H9 (cell line): ENCODE results near the gene ARHGAP24. TPM values are rescaled to one million over a fixed set of nuclear protein-coding genes. Genes with fewer than 3 reads are reported as not detected.

Experiments
- DNase-seq: peaks from one replicate; pipeline ENCODE4 v3.0.0-alpha.2; 2017
- H2AFZ ChIP-seq: one replicate; pipeline ENCODE4 v1.6.1; 2013; ENCODE audit warnings: mild to moderate bottlenecking, low read length, control low read depth, moderate library complexity
- H2AK5ac ChIP-seq: 2 replicates; pipeline ENCODE4 v1.6.1; 2013; ENCODE audit warnings: low read length, control low read depth, mixed read lengths; ENCODE audit not compliant: insufficient read length
- H2BK120ac ChIP-seq: one replicate; pipeline ENCODE4 v1.6.1; 2013; ENCODE audit warnings: low read depth, mild to moderate bottlenecking, low read length, control low read depth, inconsistent platforms; ENCODE audit not compliant: poor library complexity, severe bottlenecking
- H2BK12ac ChIP-seq: 2 replicates; pipeline ENCODE4 v1.6.1; 2013; ENCODE audit warnings: low read length, control low read depth, mixed read lengths, low read depth; ENCODE audit not compliant: insufficient read length
- H2BK15ac ChIP-seq: 2 replicates; pipeline ENCODE4 v1.6.1; 2013; ENCODE audit warnings: low read depth, low read length, control low read depth
- H2BK20ac ChIP-seq: one replicate; pipeline ENCODE4 v1.6.1; 2013; ENCODE audit warnings: low read depth, mild to moderate bottlenecking, low read length, control low read depth, inconsistent platforms; ENCODE audit not compliant: poor library complexity, severe bottlenecking
- H2BK5ac ChIP-seq: 2 replicates; pipeline ENCODE4 v1.6.1; 2013; ENCODE audit warnings: low read length, control low read depth, mixed read lengths; ENCODE audit not compliant: insufficient read length
- H3K14ac ChIP-seq: 2 replicates; pipeline ENCODE4 v1.6.1; 2013; ENCODE audit warnings: low read length, control low read depth; ENCODE audit not compliant: insufficient read depth
- H3K18ac ChIP-seq: 2 replicates; pipeline ENCODE4 v1.6.1; 2013; ENCODE audit warnings: low read depth, mild to moderate bottlenecking, mixed read lengths, low read length, control low read depth; ENCODE audit not compliant: insufficient read length
- H3K23ac ChIP-seq: 2 replicates; pipeline ENCODE4 v1.6.1; 2013; ENCODE audit warnings: low read length, control low read depth, mixed read lengths, low read depth; ENCODE audit not compliant: insufficient read length
- H3K23me2 ChIP-seq: 2 replicates; pipeline ENCODE4 v1.6.1; 2013; ENCODE audit warnings: low read depth, mild to moderate bottlenecking, mixed read lengths, low read length, control low read depth; ENCODE audit not compliant: insufficient read length, poor library complexity, severe bottlenecking
- H3K27ac ChIP-seq: 2 replicates; pipeline ENCODE4 v1.5.1; 2013; ENCODE audit warnings: low read length, control low read depth, mixed read lengths, low read depth; ENCODE audit not compliant: insufficient read length
- H3K27me3 ChIP-seq: 2 replicates; pipeline ENCODE4 v1.6.1; 2013; ENCODE audit warnings: low read length, control low read depth, inconsistent platforms; ENCODE audit not compliant: insufficient read depth
- H3K4ac ChIP-seq: 2 replicates; pipeline ENCODE4 v1.6.1; 2013; ENCODE audit warnings: low read depth, mild to moderate bottlenecking, control low read depth, inconsistent platforms, low read length, moderate library complexity
- H3K4me1 ChIP-seq: 2 replicates; pipeline ENCODE4 v1.6.1; 2013; ENCODE audit warnings: low read length, control low read depth, inconsistent platforms; ENCODE audit not compliant: insufficient read depth
- H3K4me2 ChIP-seq: 2 replicates; pipeline ENCODE4 v1.6.1; 2013; ENCODE audit warnings: low read length, control low read depth, mixed read lengths; ENCODE audit not compliant: insufficient read length, insufficient read depth
- H3K56ac ChIP-seq: 2 replicates; pipeline ENCODE4 v1.6.1; 2013; ENCODE audit warnings: low read depth, mild to moderate bottlenecking, mixed read lengths, low read length, control low read depth; ENCODE audit not compliant: insufficient read length
- H3K79me1 ChIP-seq: 2 replicates; pipeline ENCODE4 v1.6.1; 2013; ENCODE audit warnings: low read depth, mild to moderate bottlenecking, moderate library complexity, low read length, control low read depth, inconsistent platforms; ENCODE audit not compliant: insufficient read depth, poor library complexity, severe bottlenecking
- H3K79me2 ChIP-seq: 2 replicates; pipeline ENCODE4 v1.6.1; 2013; ENCODE audit warnings: low read length, control low read depth, inconsistent platforms; ENCODE audit not compliant: insufficient read depth
- H3K9ac ChIP-seq: 2 replicates; pipeline ENCODE4 v1.6.1; 2013; ENCODE audit warnings: low read length, control low read depth, mixed read lengths; ENCODE audit not compliant: insufficient read length; ENCODE audit errors: extremely low read depth
- H3K9me3 ChIP-seq: one replicate; pipeline ENCODE4 v1.6.1; 2013; ENCODE audit warnings: low read depth, low read length, inconsistent platforms; ENCODE audit not compliant: control insufficient read depth
- H3T11ph ChIP-seq: one replicate; pipeline ENCODE4 v1.6.1; 2013; ENCODE audit warnings: mild to moderate bottlenecking, low read length, control low read depth, inconsistent platforms
- H4K20me1 ChIP-seq: one replicate; pipeline ENCODE4 v1.6.1; 2013; ENCODE audit not compliant: control insufficient read depth, insufficient read length, insufficient read depth
- H4K5ac ChIP-seq: 2 replicates; pipeline ENCODE4 v1.6.1; 2013; ENCODE audit warnings: low read depth, mild to moderate bottlenecking, mixed read lengths, low read length, control low read depth; ENCODE audit not compliant: insufficient read length
- H4K8ac ChIP-seq: replicated peaks from 2 replicates; pipeline ENCODE4 v1.6.1; 2013; ENCODE audit warnings: low read length, control low read depth, mixed read lengths, low read depth; ENCODE audit not compliant: insufficient read length
- H4K91ac ChIP-seq: 2 replicates; pipeline ENCODE4 v1.6.1; 2013; ENCODE audit warnings: low read depth, mild to moderate bottlenecking, moderate library complexity, mixed read lengths, low read length, control low read depth; ENCODE audit not compliant: insufficient read length
- H3K27ac Mint-ChIP-seq, 3 experiments: 2 replicates in 2 of 3; 3 replicates in 1 of 3; pipeline ENCODE4 v1.8.0; 2020 to 2021; ENCODE audit warnings: mixed read lengths in 3 of 3, mild to moderate bottlenecking in 1 of 3, moderate library complexity in 1 of 3
- H3K27me3 Mint-ChIP-seq: 2 replicates; pipeline ENCODE4 v1.8.0; 2021; ENCODE audit warnings: low read depth, mild to moderate bottlenecking, moderate library complexity, mixed read lengths
- H3K36me3 Mint-ChIP-seq, 3 experiments: 2 replicates in 2 of 3; 3 replicates in 1 of 3; pipeline ENCODE4 v1.8.0; 2020 to 2021; ENCODE audit warnings: low read depth in 3 of 3, mixed read lengths in 3 of 3; ENCODE audit not compliant: insufficient read depth in 1 of 3
- H3K4me1 Mint-ChIP-seq, 2 experiments: 2 replicates each; pipeline ENCODE4 v1.8.0; 2020; ENCODE audit warnings: mixed read lengths in 2 of 2
- H3K4me3 Mint-ChIP-seq, 2 experiments: 2 replicates in 1 of 2; 3 replicates in 1 of 2; pipeline ENCODE4 v1.8.0; 2020 to 2021; ENCODE audit warnings: mild to moderate bottlenecking in 2 of 2, mixed read lengths in 2 of 2, moderate library complexity in 1 of 2
- H3K9me3 Mint-ChIP-seq, 2 experiments: 2 replicates in 1 of 2; 3 replicates in 1 of 2; pipeline ENCODE4 v1.8.0; 2020; ENCODE audit warnings: mild to moderate bottlenecking in 2 of 2, mixed read lengths in 2 of 2, moderate library complexity in 1 of 2
- CTCF ChIP-seq: fragments of 200-600 bp; sonication (generic); conservative IDR thresholded peaks from 3 replicates; pipeline ENCODE4 v1.8.0; 2021; ENCODE audit warnings: antibody characterized with exemption, mild to moderate bottlenecking
- WGBS: extraction: QIAGEN DNeasy Blood & Tissue Kit; methylation state at CpG from one replicate; pipeline ENCODE4 v1.1.7; 2013; ENCODE audit warnings: missing lambda C conversion rate, low lambda C conversion rate, mixed read lengths; ENCODE audit not compliant: insufficient read length; ENCODE audit errors: extremely low coverage; 5-methylcytosine and 5-hydroxymethylcytosine counted together
- total RNA-seq: library from RNA; stranded (reverse); gene quantifications from 2 replicates; pipeline ENCODE4 v1.2.1, GENCODE V29; 2021

ARHGAP24 gene
- total RNA-seq, 1 experiment from 2014 or later, result 0.37 TPM

GRCh38 chr4:85836588-85837438, 361.9 kb downstream of the ARHGAP24 start:
- no peaks in the 10 kb centered on the region for H3K27me3 ChIP-seq
- H3K27me3 Mint-ChIP-seq, result no peaks in the 10 kb centered on the region
- H4K5ac ChIP-seq, result no peak overlapping the region
- no peaks in the 10 kb centered on the region for H3K23me2 ChIP-seq
- H3K4ac ChIP-seq, result no peak overlapping the region
- H2AK5ac ChIP-seq, result no peak overlapping the region
- H3K27ac ChIP-seq, result no peak overlapping the region
- no peaks in the 10 kb centered on the region for H3K36me3 Mint-ChIP-seq
- no peak overlapping the region for H3K27ac Mint-ChIP-seq
- TF ChIP-seq CTCF, result no peak
- H3K56ac ChIP-seq, result no peak overlapping the region
- no peak overlapping the region for H2AFZ ChIP-seq
- H3K4me3 Mint-ChIP-seq, result no peak overlapping the region
- H2BK12ac ChIP-seq, result no peak overlapping the region
- no peak overlapping the region for H3K23ac ChIP-seq
- H3K14ac ChIP-seq, result no peak overlapping the region
- no peak overlapping the region for H2BK120ac ChIP-seq
- H3K9me3 Mint-ChIP-seq, result no peaks in the 10 kb centered on the region
- H3K9ac ChIP-seq, result no peak overlapping the region
- H4K8ac ChIP-seq, result no peak overlapping the region
- no peaks in the 10 kb centered on the region for H3K79me2 ChIP-seq
- no peak overlapping the region for H2BK15ac ChIP-seq
- H3T11ph ChIP-seq, result no peak overlapping the region
- no peak overlapping the region for H3K4me2 ChIP-seq
- no peaks in the 10 kb centered on the region for H3K4me1 ChIP-seq
- peaks cover 7% of the 10 kb centered on the region in 2 experiments for H3K4me1 Mint-ChIP-seq
- H4K91ac ChIP-seq, result no peak overlapping the region
- WGBS, result no CpG with 5 or more reads among the region's 3 CpGs
- no peaks in the 10 kb centered on the region for H3K9me3 ChIP-seq
- no peak overlapping the region for H2BK5ac ChIP-seq
- H3K18ac ChIP-seq, result no peak overlapping the region
- DNase-seq, result no peak
- no peaks in the 10 kb centered on the region for H3K79me1 ChIP-seq
- H2BK20ac ChIP-seq, result no peak overlapping the region
- H4K20me1 ChIP-seq, result no peaks in the 10 kb centered on the region
